HG02943 (cell line): Measurements from ENCODE around the gene RPS25.
"Not testable (repeated sequence)": the region's sequence is repeated elsewhere in the genome, so short reads cannot be mapped to it uniquely, and the experiment has no call there.

Experiments used
- ATAC-seq: cut with Tn5 transposase; IDR thresholded peaks from one replicate; pipeline ENCODE4 v1.9.1; 2021; ENCODE audit warnings: mild to moderate bottlenecking, low read depth, moderate library complexity; ENCODE audit not compliant: unreplicated experiment

Gene RPS25

DNA sequence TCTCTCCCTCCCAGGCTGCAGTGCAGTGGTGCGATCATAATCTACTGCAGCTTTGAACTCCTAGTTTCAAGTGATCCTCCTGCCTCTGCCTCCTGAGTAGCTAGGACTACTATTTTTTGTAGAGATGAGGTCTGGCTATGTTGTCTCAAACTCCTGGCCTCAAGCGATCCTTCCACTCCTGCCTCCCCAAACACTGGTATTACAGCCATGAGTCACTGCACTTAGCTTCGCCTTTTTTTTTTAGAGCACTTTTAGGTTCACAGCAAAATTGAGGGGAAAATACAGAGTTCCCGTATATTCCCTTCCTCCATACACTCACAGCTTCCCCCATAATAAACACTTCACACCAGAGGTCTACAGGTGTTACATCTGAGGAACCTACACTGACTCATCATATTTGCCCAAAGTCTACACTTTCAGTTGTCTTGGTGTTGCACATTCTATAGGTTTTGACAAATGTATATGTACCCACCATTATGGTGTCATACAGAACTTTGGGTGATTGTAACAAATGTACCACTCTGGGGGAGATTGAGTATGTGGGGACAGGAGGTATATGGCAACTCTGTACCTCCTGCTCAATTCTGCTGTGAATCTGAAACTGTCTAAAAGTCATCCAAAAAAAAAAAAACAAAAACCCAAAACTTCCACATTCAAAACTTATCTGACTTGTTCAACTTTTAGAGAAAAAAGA, 23.8 kb upstream of the RPS25 start:
- ATAC-seq = no peak

DNA sequence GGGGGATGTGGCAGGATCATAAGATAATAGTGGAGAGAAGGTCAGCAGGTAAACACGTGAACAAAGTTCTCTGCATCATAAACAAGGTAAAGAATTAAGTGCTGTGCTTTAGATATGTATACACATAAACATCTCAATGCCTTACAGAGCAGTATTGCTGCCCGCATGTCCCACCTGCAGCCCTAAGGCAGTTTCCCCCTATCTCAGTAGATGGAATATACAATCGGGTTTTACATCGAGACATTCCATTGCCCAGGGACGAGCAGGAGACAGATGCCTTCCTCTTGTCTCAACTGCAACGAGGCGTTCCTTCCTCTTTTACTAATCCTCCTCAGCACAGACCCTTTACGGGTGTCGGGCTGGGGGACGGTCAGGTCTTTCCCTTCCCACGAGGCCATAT, 21.3 kb upstream of the RPS25 start:
- not testable (repeated sequence) for ATAC-seq

DNA sequence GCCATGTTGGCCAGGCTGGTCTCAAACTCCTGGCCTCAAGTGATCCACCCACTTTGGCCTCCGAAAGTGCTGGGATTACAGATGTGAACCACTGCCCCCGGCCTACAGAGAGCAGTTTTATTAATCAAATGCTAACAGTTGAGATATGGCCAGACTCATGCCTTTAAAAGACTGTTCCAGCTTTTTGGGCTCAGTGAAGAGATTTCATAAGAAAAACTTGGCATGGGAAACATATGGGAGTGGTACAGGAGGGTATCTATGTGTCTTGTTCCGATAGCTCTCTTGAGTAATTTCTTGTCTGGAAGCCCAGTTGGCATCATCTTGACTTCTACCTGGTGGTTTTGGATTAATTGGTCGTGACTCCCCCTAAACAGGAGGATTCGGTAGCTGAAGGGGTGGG, 20.7 kb upstream of the RPS25 start:
- no peak for ATAC-seq

DNA sequence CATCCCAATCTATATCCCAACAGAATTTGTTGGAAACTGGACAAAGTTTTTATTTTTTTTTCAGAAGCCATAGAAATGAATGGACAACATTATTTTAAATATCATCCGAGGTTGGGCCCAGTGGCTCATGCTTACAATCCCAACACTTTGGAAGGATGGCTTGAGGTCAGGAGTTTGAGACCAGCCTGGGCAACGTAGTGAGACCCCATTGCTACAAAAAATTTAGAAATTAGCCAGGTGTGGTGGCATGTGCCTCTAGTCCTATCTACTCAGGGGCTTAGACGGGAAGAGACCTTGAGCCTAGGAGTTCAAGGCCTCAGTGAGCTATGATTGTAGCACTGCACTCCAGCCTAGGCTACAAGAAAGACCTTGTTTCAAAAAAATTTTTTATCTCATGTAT, 16.7 kb upstream of the RPS25 start:
- no peak for ATAC-seq

DNA sequence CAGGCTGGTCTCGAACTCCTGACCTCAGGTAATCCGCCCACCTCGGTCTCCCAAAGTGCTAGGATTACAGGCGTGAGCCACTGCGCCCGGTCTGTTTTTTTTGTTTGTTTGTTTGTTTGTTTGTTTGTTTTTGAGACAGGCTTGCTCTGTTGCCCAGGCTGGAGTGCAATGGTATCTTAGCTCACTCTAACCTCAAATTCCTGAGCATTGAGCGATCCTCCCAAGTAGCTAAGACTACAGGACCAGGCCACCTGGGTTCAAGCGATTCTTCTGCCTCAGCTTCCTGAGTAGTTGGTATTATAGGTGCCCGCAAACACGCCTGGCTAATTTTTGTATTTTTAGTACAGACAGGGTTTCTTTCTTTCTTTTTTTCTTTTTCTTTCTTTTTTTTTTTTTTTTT, 15.3 kb upstream of the RPS25 start:
- ATAC-seq = not testable (repeated sequence)

DNA sequence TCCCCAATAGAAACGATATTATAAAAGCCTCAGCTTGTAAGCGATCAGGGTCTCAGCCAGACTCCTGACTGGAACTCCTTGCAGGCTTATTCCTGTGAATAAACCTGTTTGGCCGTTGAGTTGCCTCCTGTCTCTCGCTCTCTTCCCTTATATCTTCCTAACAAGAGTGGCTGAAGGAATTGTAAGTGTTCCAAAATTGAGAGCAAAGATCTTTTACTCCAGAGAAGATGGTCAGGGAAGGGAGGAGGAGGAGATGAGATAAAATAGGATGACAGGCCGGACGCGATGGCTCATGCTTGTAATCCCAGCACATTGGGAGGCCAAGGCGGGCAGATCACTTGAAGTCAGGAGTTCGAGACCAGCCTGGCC, 13.8 kb upstream of the RPS25 start:
- ATAC-seq = no peak

DNA sequence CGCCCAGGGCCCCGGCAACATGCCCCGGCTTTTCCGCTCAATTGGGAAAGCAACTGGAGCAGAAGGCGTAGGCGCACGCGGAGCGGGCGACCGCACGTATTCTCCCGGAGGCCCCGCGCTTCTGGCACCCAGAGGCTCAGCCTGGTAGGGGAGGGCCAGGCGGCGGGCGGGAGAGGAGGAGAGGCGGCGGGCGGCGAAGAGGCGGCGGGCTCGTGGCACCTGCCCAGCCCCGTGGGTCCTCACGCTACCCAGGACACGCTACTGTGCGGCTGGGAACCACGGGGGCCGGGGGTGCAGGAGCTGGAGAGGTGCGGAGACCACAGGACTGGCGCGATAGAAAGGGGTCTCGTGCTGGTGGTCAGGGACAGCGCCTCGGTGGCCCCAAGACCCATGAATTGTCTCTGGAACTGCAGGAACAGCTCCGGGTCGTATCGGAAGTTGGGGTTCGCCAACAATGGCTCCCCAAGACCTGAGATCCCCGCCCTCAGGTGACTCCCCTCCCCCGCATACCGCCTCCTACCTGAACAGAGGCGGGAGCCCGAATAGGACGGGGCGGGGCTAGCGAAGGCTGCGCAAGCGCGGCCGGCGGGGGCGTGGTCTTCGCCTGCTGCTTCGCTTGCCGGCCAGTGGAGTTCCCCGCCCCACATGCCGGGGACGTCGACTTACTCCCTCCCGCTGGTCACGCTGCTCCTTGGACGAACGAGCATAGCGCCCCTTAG, 12.3 kb upstream of the RPS25 start, which contains the start of gene SLC37A4:
SLC37A4 (minus strand) TSS at position 549 of the 719 bp plus-strand sequence.
- ATAC-seq = peak; percentile 79

DNA sequence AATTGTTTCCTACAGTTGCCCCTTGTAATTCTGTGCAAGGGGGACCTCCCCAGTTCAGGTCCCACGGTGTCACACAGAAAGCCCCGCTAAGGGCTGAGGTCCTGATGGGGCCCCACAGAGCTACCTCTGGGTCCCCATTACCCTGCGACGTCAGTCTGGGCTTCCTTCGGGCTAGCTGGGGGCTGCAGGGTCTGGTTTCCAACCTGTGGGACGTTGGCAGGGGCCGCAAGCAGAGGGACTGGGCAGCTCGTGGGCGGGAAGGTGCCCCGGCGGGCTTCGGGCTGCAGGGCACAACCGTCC, 11.8 kb upstream of the RPS25 start:
- ATAC-seq = peak; percentile 28

DNA sequence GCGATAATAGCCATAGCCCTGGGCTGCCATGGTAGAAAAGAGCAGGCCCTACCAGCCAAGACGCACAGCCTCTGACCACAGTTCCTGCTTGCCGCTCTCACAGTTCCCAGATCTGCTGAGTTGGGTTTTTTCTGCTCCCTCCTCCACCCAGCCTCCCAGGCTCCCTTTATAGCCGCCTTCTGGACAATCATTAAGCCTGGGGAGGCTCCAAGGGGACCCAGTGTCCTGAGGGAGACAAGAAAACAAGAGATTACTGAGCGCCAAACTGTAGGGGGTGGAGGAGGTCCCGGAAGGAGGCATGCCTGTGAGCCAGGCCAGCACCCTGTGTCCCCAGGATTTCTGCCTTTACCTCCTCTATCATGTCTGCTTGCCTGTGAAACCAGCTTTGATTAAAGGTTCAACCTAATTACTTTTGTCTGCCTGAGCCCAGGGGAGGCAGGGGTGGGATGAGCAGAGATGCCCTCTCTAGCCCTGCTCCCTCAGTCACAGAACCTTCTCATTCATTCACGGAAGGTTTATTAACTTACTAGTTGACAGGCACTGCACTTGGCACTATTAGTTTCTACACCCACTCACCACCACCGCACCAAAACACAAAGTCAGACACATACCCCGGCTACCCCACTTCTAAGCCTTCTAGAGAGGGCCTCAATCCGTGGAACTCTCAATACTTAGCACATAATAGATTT, 11.3 kb upstream of the RPS25 start:
- ATAC-seq = peak; percentile 10

DNA sequence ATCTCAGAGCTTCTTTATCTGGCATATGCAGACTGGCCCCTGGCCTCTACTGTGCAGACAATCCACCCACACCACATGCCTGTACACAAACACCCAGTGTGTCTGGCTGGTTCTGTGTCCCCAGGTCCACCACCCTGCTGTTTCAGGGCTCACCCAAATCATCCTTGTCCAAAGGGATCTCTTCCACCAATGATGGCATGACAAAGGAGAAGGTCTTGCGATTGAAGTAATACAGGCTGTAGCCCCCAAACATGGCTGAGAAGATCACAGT, 10.9 kb upstream of the RPS25 start:
- ATAC-seq = no peak

DNA sequence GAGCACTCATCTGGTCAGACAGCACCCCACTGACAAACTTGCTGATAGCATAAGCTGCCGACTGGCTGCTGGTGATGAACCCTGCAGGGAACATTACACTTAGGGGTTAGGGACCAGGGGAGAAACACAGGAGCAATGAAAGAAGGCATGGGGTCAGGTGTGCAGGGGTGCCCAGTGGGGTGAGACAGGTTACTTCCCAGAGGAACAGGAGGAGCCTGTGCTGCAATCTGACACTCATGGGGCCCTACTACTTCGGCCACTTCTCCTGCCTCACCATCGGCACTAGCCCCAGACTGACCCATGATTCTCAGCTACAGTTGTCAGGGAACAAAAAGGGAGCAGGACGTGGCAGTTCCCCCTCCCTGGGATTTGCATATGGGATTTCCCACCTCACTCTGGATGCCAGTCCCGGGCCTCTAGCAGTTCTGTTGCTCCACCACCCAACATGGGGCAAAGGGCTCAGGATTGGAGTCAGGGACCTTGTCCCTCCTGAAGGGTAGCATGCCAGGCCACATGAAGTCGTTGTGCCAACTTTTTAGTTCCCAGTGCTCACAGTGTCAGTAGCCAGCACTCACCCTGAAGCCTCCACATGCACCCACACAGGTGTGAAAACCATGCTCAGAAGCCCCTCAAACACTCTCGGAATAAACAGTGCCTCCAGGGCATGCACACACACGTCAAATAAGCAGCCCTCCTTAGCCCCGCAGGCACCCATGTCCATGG, 10.4 kb upstream of the RPS25 start:
- ATAC-seq = no peak

DNA sequence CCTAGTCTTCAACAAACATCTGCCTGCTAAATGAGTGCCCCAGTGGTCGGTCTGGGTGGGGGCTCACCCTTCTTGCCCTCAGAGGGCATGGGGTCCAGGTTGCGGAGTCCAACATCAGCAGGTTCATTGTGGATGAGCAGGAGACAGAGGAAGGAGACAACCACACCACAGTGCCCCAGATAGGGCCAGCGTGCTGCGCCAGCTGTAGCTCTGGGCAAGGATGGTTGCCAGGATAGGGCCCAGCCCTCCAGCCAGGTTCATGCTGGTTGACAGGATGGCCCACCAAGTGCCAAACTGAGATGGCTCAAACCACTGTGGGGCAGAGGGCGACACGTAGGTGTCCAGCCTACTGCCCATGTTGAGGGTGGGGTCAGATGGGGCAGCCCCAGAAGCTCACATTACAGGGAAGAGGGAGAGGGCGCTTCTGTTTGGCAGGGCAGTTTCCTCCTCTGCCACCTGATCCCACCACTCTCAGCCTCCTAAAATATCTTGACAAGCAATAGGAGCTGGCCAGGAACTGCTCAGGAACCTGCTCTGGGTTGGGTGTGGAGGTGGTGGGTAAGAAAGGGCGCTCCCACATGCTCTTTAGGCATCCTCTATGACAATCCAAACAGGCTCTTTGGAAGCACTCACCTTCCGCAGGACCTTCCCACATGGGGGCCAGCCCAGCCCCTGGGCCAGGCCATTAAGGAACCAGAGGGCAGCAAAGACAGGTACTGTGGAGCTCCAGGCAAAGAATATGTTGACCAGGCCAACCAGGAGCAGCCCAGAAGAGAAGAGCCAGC, 9.6 kb upstream of the RPS25 start:
- no peak for ATAC-seq

DNA sequence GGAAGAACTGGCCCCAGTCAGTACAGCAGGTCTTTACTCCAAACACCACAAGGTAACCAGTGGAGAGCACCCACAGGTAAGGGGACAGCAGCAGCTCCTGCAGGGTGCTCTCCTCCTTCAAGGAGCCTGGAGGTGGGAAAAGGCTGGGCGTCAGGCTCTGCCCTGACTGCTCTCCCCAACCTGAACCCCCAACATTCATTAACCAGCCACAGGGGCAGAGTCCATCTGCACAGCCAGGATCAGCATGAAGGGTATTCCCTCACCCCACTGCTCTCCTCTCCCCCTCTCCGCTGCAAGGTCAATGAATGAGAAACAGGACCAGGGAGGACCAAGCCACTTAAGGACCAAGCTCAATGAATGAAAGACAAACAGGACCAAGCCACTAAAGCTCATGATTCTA, 8.8 kb upstream of the RPS25 start:
- ATAC-seq = no peak

DNA sequence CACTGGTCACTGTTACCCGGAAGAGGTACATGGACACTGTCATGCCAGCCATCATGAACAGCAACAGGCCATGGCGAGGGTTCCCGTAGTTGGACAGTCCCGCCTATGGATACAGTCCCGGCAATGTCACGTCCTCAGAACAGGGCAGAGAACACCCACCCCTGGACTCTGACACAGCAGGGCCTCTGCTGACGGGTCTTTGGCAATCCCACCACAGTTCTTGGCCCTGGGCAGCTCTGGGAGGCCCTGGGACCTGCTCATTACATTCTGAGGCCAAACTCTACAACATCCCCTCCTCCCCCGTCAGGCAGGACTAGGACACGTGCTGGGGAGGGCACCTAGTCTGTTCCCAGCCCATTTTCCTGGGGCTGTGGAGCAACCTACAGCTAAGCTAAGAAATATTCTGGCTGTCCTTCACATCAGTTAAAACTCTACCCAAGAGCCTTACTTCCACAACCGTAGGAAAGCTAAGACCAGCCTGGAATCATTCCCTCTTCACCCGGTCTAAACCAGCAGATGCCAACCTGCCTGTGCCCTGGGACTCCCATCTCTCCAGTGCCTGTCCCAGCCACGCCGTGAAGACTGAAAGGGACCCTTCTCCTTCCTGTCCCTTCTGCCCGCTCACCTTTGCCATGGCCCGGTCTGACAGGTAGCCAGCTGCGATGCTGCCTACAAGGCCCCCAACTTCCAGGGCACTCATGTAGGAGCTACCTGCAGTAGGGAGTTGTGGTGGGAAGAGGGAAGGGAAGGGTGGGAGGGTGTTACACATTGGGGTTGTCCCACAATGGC, 8.0 kb upstream of the RPS25 start:
- ATAC-seq = no peak

DNA sequence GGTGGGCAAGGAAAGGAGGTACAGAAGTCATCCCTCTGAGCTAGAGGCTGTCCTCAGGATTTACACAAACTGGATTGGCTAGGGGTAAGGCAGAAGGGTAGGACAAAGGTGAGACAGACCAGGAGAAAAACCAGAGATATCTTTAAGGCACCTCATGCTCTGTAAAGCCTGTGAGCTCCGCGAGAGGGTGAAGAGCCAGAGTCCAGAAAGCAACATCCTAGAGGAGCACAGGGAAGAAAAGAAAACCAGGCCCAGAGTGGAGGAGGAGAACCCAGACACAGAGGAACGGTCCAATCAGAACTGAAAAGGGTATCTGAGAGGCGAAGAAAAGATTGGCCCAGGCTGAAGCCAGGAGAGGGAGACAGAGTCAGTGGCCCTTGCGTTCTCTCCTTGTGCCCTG, 7.4 kb upstream of the RPS25 start:
- ATAC-seq = no peak

DNA sequence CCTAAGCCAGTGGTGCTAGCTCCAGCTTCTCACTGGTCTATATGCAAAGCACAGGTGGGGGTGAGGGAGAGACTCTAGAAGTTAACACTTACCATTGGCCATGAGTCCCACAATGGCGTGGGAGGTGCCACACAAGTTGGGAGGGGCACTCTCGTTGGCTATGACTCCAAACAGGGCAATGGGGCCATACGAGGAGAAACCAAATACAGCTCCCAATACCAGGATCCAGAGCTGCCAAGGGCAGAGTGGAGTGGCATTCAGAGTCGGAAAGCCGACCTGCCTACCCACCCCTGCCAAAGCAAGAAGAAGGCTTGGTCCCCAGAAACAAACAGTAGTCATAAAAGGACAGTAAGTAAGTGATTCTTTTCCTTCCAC, 6.9 kb upstream of the RPS25 start:
- ATAC-seq = no peak

DNA sequence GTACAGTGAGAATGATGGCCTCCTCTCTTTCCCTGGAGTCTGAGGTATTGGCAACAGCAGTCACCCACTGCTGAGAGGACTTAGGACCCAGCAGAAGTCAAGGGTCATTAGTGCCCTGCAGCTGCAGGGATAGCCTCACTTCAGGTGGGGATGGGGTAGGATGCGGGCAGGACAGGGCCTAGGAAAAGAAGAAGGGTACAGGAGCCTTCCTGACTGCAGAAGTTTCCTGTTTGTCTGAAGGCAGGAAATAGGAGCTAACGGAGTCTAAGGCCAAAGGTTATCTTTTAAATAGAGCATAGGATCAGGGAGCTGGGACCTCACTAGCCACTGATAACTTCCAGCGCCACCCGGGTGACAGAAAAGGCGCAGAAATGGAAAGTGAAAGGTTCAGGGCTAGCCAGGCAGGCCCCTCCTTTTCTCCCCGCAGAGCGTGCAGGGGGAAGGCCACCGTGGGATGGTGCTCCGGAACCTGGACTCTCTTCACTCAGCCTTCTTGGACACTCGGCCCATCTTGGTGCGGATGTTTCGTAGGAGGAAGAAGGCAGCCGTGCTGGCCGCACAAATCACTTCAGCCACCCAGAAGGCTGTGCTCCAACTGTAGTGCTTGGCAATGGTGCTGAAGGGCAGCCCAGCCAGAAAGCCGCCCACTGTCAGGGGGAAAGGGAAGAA, 6.4 kb upstream of the RPS25 start:
- no peak for ATAC-seq

DNA sequence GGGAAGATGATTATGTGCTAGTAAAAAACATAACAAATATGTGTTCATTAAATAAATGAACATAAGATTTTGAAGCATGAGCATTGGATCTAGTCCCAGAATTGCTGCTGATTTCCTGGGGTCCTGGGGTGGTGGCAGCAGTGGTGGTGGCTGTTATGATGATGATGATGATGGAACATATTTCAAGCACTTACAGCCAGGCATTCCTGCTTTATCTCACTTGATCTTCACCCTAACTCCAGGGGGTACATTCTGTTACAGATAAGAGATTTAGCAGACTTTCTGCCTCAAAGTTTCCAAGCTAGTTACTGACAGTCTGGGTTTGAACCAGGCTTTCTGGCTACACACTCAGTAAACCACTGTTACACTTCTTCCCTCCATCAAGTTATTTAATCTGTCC, 5.6 kb upstream of the RPS25 start:
- ATAC-seq = no peak

DNA sequence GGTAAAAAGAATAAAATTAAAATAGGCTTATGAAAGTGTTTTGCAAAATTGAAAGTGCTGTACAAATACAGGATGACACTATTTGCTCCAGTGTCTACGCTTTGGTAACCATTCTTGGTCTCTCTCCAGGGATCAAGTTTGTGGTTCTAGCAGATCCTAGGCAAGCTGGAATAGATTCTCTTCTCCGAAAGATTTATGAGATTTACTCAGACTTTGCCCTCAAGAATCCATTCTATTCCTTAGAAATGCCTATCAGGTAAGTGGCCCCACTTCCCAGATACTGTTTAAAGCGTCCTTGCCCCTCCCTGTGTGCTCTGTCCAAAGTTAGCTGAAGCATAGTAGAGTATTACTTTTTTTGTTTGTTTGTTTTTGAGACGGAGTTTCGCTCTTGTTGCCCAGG, 3.5 kb upstream of the RPS25 start:
- ATAC-seq = no peak

DNA sequence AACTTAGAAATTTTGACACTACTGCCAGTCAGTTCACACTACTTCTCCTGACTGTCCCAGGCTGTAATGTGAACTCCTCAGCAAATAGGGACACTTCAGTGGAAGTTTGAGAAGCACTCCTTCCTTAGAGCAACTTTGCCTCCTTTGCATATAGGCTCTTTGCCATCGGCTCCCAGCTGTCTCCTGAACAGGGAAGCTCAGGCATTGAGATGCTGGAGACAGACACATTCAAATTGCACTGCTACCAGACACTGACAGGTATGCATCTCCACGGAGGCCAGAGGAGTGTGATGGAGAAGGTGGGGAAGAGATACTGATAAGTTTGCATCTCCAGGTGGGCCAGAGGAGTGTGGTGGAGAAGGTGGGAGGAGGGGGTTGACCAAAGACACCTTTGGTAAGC, 1.9 kb upstream of the RPS25 start:
- no peak for ATAC-seq
